Effector CD8-positive, alpha-beta T cell (primary cell): Measurements from ENCODE around the gene AGRN.
"Not testable (repeated sequence)": the region's sequence is repeated elsewhere in the genome, so short reads cannot be mapped to it uniquely, and the experiment has no call there.

Source experiments
- DNase-seq: peaks from one replicate; lab custom pipeline; 2025; lab: John Stamatoyannopoulos, UW

AGRN gene

GRCh38 chr1:1092149-1092855 is 72.4 kb downstream of the AGRN start:
- no peak for DNase-seq

GRCh38 chr1:1092894-1093609 is 73.1 kb downstream of the AGRN start:
- no peak for DNase-seq

GRCh38 chr1:1093610-1093943 is 73.7 kb downstream of the AGRN start:
- no peak for DNase-seq

- DNase-seq = no peak
These were observed 75.1 kb downstream of the AGRN start for GRCh38 chr1:1094981-1095380.

- DNase-seq = not testable (repeated sequence)
These were observed 76.2 kb downstream of the AGRN start for GRCh38 chr1:1096136-1096535.

- DNase-seq = no peak
These were observed 78.9 kb downstream of the AGRN start for GRCh38 chr1:1098681-1099421.

- no peak for DNase-seq
These were observed 79.7 kb downstream of the AGRN start for GRCh38 chr1:1099506-1100183.

GRCh38 chr1:1100296-1100695 is 80.4 kb downstream of the AGRN start:
- no peak for DNase-seq

GRCh38 chr1:1101503-1101902 is 81.6 kb downstream of the AGRN start:
- no peak for DNase-seq

- not testable (repeated sequence) for DNase-seq
These were observed 84.2 kb downstream of the AGRN start for GRCh38 chr1:1104152-1104551.
